Activated effector memory CD4-positive, alpha-beta T cell treated with Interleukin-2 at 50 U/mL for 16 hours (primary cell): ENCODE results near the gene TMEM185A.
"Not testable (repeated sequence)": the region's sequence is repeated elsewhere in the genome, so short reads cannot be mapped to it uniquely, and the experiment has no call there.

Source experiments
- DNase-seq: peaks from one replicate; pipeline ENCODE4 v3.0.0-alpha.2; 2020

Gene TMEM185A

DNA sequence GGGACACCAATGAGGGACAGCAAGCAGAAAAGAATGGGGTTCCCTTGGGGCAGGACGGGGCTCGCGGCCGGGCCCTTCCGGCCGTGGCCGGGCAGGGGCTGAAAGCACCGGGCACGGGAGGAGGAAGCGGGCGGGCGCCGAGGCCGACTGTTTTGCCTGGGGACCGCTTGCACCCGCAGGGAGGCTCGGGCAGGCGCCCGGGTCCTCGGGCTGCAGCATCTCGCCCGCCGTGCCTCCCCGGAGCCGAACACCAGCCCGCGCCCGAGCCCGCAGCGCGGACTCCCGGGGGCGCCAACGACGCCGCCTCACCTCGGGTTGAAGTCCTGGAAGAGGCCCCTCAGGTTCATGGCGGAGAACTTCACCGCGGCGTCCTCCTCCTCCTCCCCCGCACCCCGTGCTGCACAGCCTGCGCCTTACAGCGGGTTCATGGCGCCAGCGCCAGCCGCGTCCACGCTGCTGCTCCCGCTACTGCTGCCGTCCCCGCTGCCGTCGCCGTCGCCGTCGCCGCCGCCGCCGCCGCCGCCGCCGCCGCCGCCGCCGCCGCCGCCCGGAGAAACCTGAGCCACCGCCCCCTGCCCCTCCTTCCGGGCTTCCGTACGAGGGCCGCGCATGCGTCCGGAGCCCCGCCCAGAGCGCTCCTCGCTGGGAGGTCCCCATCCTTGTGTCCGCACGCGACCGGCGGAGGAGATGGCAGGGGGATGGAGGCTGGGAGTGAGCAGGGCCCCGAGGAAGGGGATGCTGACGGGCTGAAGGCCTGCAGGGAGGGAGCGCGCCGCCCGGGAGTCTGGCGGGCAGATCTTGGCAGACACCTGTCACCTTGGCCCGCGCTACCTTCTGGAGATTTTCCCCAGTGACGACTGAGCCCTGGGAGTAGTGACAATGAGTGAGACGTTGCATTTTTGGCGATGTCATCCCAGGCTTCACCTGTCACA, at the start of gene TMEM185A:
Gene TMEM185A (minus strand): TSS at position 559 of the 932 bp plus-strand sequence. CDS start 212 bp downstream, at position 347.
- DNase-seq = peak; percentile 65

DNA sequence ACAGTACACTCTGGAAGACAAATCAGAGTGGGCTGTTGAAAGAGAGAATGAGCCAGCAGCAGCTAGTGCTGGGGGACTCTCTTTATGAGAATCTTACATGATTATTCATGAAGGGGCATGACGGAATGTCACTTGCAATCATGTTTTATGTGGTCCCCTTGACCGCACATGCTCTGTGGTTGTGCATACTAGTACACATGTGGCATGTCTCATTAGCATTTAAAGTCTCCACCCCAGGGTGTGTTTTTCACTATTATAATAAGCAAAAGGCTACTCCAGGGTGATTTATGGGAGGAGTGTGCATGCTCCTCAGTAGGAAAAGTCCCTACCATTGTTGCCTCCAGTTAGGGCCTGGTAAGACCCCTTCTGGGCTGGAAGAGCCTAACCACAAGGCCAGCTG, 49.6 kb upstream of the TMEM185A start:
- DNase-seq = no peak

DNA sequence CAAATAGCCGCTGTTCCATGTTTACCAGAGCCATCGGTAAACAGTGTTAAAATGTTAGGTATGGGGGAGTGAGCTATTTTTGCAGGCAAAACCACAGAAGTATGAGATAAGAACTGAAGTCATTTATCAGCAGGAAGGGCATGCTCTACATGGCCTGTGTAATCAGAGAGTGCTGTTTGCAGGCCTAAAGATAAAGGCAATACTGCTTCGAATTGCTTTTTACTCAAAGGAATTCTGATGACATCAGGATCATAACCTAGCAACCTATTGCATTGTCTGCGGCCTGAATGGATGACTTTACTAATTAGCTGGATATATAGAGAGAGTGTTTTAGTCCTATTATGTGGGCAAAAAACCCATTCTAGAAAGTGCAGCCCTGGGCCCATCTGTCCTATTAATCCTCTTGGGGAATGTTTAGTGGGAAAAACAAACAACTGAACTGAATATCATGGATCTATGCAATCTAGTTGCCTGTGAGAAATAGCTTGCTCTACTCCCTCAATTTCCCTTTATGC, 47.6 kb upstream of the TMEM185A start:
- not testable (repeated sequence) for DNase-seq

DNA sequence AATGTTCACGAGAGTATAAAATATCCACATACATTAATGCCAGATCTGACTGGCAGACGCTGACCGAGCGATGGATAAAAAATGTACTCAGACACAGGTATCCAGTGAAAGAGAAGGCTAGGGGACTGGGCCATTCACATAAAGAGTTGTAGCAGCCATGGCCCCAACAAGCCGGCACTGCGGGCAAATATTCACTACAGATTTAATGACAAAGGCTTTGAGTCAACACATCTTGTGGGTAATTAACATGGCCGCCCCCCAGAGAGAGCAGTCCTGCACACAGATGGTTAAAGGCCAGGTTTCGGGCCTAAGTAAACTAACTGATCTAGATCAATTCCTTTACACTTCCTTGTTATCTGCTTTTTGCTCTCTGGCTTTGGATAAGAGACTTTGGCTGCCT, 44.0 kb upstream of the TMEM185A start:
- DNase-seq = not testable (repeated sequence)

DNA sequence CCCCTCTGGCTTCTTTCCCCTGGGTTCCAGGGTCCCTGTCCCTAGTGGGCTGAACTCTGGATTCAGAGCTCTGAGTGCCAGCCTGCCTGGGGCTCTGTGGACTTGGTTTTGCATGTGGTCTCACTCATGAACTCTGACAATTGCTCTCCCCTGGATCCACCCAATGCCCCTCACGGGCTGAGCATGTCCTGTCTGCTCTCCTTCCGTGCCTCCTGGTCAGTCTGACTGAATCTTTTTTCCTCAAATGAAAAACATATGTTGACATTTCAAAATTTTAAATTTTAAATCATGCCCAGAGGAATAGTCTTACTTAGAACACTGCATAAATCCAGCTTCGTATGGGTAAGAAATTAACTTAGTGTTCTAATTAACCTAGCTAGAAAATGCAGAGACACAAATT, 43.5 kb upstream of the TMEM185A start:
- DNase-seq = not testable (repeated sequence)

DNA sequence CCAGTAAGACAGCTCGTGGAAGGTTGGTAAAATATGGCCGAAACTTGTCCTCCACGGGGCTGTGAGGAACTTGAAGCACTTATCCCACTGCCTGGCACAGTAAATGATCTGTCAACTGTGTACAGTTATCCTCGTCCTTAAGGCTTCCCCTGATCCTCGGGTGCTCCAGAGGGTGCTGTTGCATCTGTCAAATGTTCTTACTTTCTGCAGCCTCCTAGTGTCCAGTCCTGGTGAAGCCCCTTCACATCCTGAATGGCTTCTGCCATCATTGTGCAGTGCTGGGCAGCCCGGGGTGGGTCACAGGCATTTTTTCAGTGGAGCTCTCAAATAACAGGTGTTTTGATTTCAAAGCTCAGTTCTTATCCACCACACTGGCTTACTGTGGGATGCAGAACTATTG, 29.0 kb upstream of the TMEM185A start:
- DNase-seq = not testable (repeated sequence)

DNA sequence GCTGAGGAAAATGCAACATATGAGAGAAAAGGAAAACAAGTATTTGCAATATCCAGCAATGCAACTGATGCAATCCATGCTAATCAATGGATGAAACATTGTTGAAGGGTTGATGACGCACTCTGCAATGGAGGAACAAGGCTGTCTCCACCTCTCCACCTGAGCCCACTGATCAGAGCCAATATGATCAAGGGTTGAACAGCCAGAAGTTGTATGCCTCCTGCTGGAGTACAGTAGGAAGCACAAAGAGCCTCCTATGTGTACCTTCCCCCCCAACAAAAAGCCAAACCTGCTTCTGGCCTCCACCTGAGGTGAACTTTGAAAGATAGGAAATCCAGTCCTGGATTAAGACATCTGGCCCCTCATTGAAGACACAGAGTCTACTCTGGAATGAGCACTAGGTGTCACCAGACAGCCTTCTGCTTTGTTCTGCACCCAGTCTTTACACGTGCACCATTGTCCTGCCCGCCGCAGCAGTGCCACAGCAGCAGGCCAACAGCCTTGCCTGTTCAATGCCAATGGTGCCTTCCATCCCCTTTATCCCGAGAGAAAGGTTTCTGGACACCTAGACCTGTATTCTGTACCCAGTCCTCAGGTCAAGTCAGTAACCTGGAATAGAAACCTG, 24.8 kb upstream of the TMEM185A start:
- DNase-seq = not testable (repeated sequence)

DNA sequence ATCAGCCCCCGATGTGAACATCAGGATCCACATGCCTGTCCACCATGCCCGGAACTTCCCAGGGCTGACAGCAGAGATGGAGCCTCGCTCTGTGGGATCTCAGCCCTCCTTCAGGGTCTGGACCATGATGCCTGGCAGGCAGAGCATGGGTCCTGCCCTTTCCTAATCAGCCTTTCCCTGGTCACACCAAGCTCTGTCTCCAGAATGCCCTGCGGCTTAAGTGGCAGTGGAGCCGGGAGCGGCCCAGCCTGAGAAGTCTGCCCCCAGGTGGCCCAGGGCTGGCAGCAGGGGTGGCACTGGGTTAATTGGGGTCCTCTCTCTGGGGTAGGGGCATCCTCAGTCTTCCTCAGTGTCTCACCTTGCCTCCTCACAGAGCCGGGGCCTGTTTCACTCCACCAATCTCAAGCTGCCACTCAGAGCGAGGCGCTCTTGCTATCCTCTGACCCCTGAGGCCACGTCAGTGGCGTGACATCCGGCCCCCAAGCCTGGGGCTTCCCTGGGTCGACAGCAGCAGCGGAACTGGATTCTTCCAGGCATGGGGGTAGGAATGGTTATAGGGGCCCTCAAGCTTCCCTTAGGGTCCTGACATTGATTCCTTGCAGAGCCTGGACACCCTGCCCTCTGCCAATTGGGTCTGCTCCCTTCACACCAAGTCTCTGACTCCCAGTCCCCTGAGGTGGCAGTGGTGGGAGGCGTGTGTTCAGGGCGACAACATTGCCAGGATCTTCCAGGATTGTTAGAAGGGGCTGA, 20.8 kb upstream of the TMEM185A start:
- DNase-seq = no peak

DNA sequence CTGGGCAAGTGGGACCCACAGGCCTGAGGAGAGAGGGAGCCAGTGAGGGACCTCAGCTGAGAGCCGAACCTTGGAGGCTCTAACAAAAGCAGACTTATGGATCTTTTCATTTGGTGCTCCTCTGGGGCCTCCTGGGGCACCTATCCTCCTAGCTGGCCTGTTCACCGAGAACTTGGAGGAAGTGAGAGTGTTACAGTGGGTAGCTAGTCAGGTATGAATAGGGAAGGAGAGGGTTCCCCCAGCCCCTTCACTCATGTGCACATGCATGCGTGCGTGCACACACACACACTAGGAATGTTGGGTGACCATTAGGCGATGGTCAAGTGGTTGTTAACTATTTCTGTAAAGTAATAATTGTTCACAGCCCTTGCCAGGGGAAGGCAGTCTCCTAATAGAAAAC, 18.6 kb upstream of the TMEM185A start:
- DNase-seq = no peak

DNA sequence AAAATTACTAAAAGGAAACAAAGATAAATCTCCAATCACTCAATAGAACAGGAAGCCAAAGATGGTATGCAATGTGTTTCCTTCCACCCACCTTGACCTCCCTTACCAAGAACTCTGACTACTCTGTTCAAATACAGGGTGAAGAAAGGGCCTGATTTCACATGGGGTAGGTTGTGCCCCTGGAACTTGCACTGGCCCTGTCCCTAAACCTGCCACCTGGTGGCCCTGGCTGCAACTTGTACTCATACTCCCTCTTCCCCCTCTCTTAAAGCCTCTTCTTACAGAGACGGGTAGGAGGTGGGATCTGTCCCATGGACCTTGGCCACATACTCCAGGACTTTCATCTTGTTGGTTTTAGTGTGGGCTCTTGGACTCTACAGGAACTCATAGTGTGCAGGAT, 17.3 kb upstream of the TMEM185A start:
- DNase-seq = no peak

DNA sequence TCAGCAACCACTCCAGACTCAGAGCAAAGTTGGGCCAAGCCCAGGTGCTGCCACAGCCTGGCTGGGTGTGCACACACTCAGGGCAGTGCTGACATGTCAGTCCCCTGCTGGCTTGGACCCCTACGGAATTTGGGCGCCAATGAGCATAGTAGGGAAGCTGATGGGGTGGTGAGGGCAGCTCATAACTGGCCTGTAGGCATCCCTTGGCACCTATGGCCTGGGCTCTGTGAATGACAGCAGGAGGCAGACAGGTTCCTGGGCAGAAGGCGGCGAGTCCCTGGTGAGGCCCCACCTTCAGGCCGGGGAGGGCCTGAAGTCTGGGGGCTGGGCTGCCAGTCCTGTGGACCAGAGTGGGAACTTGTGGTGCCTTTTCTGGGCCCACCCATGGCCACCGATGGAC, 15.9 kb upstream of the TMEM185A start:
- no peak for DNase-seq

DNA sequence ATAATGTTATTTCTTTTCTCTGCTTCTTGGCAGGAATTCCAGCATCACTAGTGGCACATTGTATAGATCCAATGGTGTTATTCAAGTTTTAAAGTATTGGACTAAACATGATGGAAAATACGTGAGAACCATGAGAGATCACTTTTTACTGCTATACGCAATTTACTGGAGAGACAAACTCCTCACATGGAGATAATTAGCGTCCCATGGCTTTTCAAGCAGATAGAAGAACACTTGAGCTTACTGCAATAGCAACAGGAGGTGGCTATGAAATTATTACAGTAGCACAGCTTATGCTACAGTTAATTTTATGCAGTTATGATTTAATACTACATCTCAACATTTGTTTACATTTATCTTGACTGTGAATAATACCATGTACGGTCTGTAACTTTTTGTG, 11.9 kb upstream of the TMEM185A start:
- DNase-seq = no peak

DNA sequence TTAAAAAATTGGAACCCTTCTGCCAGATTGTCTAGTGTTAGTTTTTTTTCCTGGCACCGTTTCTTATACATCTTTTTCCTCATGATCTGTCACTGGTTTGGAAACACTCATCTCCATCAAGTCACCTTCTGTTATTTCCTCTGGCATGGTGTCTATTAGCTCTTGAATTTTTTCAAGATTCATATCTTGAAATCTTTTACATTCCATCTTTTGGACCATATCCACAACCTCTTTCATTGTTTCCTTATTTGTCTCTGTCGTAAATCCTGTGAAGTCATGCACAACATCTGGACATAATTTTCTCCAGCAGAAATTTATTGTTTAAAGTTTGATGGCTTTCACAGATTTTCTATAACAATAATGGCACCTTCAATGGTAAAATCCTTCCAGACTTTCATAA, 10.2 kb upstream of the TMEM185A start:
- no peak for DNase-seq

DNA sequence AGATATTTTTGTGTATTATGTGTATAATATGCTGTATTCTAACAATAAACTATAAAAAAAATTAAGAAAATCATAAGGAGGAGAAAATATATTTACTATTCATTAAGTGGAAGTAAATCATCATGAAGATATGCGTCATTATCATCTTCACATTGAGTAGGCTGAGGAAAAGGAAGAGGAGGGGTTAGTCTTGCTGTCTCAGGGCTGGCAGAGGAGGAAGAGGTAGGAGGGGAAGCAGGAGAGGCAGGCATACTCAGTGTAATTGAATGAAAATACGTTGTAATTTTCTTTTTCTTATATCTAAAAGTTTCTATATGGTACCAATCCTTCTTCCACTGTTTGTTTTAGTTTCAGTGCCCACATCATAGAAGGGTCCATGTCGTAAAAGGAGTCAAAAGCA, 9.8 kb upstream of the TMEM185A start:
- no peak for DNase-seq

DNA sequence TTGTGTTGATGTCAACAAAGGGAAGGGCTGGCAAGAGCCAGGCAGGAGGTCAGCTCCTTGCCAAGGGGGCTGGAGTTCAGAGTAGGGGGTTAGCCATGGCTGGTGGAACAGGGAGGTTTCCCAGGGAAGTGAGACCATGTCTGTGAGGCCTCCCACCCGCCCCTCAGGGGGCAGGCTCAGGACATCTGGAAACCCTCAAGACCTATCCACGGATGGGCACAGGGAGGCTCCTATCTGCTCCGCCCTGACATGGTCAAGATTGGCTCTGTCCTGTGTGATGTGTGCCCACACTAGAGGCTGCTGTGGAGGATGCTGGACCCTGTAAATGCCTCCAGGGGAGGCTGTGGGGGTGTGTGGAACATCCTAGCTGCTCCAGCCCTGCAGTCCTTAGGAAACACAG, 8.0 kb upstream of the TMEM185A start:
- DNase-seq = no peak

DNA sequence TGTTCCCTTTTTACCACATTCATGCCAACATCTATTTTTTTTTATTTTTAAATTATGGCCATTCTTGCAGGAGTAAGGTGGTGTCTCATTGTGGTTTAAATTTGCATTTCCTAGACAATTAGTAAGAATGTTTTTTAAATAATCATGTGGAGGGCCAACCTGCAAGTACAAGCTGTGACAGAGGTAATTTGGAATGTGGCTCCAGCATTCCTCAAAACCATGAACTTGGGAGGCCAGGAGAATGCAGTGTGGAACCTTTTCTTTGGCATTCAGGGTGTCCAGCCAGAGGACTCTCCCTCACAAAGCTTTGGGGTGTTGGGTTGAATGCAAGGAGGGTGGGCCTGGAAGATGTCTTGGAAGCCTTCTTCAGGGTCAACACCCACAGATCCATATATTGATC, 7.3 kb upstream of the TMEM185A start:
- no peak for DNase-seq

DNA sequence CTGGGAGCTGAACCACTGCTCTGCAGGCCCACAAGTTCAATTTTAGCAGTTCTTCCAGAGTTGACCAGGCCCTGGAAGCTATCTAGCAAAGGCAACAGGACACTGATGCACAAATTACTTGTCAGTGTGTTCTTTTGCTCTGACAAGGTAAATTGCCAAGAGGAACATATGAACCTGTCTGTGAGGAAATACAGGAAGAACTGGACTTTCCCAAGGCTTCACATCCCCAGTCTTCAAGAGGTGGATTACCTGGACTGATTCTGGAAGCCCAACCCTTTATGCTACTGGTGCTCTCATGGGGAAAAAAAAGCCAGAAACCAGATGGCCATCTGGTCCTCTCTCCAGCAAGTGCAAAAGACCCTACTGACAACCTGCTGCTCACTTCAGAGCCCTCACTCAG, 1.9 kb upstream of the TMEM185A start:
- DNase-seq = no peak

DNA sequence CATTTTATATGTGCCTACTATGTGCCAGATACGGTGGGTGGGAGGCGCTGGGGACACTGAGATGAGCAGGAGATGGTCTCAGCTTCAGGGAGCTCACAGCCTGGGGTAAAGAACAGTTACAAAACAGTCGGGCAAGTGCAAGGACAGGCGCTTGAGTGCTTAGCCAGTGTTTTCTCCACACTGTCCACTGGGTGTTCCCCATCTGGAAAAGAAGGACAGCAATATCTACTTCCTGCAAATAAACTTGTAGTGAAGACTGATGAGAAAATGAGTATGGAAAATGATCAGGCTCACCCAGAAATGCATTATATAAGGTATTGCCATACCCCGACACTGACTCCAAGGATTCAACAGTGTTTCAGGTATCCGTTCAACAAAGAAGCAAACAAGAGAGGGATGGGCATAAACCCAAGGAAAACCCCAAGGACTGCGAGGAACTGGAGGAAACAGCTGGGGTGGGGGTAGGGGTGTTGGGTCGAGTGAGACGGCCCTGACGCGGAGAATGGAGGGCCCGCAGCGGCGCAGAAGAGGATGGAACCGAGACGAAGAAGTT, 835 bp downstream of the TMEM185A start:
- DNase-seq = no peak

DNA sequence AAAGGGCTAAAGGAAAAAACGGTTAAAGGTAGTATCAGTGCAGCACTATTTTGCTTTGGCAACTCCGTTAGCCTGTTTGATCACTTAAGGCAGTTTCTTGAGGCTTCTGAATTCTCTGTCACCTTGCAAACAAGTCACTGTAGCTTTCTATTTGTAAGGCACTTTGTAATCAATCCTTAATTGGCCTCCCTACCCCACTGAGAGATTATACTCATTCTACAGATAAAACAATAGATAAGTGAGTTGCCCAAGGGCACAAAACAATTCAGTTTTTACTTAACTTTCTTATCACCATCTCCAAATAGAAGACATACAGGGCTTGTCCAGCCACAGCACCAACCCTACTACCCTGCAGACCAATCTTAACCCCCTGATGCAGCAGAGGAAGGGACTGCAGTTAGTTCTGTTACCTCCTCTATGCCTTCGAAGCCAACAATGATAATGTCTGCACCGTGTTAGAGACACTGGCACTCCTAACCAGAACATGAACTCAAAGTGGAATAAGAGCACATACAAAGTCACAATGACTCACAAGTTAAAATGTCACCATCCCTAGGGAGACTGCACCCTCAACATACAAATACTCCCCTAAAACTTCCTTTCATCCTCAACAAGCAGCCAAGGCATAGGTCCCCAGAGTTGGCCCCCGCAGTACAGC, 1.7 kb downstream of the TMEM185A start:
- no peak for DNase-seq

DNA sequence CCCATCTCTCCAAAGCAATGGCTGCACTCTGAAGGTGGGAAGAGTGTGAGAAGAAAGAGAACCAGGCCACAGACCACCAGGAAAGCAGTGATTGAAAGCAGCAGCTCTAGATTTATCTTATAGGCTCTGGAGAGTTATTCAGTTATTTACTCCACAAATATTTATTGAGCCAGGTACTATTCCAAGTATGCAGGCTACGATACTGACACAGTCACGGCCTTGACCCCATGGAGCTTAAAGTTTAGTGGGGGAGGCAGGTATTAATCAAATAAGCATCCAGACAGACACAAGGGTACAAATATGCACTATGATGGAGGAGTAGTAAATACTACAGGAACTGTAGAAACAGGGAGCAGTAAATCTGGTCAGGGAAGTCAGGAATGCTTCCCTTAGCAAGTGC, 2.8 kb downstream of the TMEM185A start:
- DNase-seq = no peak

DNA sequence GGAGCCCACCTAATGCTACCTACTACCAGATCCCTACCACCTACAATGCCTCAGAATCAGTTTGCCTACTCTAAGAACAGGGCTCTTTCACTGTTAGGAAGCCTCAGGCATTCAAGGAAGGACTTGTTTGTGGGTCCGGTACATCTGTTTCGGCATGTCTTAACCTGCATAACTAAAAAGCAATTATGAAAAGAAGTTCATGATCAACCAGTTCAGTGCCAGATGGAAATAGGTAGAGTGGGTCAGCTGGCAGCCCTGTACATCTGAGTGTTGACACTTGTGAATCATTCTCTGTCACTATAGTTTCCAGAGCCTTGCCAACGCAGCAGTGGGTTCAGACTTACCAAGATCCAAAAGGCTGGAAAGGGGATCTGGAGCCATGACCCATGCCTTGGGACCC, 3.3 kb downstream of the TMEM185A start:
- no peak for DNase-seq

DNA sequence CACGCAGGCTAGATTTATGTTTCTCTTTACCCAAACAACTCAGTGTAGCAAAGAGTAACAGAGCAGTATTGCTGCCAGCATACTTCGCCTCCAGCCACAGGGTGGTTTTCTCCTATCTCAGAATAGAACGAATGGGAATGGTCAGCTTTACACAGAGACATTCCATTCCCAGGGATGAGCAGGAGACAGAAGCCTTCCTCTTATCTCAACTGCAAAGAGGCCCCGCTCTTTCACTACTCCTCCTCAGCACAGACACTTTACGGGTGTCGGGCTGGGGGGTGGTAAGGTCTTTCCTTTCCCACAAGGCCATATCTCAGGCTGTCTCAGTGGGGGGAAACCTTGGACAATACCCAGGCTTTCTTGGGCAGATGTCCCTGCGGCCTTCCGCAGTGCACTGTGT, 4.8 kb downstream of the TMEM185A start:
- not testable (repeated sequence) for DNase-seq

DNA sequence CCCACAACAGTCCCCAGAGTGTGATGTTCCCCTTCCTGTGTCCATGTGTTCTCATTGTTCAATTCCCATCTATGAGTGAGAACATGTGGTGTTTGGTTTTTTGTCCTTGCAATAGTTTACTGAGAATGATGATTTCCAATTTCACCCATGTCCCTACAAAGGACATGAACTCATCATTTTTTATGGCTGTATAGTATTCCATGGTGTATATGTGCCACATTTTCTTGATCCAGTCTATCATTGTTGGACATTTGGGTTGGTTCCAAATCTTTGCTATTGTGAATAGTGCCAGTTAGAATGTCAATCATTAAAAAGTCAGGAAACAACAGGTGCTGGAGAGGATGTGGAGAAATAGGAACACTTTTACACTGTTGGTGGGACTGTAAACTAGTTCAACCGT, 11.9 kb downstream of the TMEM185A start:
- DNase-seq = not testable (repeated sequence)
